GM12878 (cell line): ENCODE measurements around the gene OPRM1. TPM values are rescaled to one million over a fixed set of nuclear protein-coding genes. Genes with fewer than 3 reads are reported as not detected.

Source experiments
- ATAC-seq: fragments of 200-7000 bp; cut with Tn5 transposase; 3 replicates; pipeline ENCODE4 v1.9.1; 2020; ENCODE audit warnings: mild to moderate bottlenecking, moderate library complexity
- BruUV-seq: library from RNA; stranded (reverse); fragments of 400-500 nt; replicated peaks from 2 replicates; lab custom pipeline; 2021; lab: Mats Ljungman, UMichigan
- CTCF ChIA-PET: fragments of 300-600 bp; sonication (Branson Sonifier 250); formaldehyde crosslinking; extraction: SDS; loops from one replicate; lab custom pipeline; 2021; ENCODE audit warnings: inconsistent platforms; lab: Yijun Ruan, JAX
- POLR2A ChIA-PET: fragments of 350-600 bp; formaldehyde crosslinking; extraction: SDS; loops from one replicate; lab custom pipeline; 2021; ENCODE audit warnings: inconsistent platforms; lab: Charles Lee
- RAD21 ChIA-PET: fragments of 300-600 bp; sonication (Branson Sonifier 250); formaldehyde crosslinking; loops from one replicate; lab custom pipeline; 2023; ENCODE audit warnings: antibody characterized with exemption; ENCODE audit not compliant: unreplicated experiment; lab: Charles Lee
- SMC1A ChIA-PET: fragments of 300-600 bp; sonication (Branson Sonifier 250); formaldehyde crosslinking; loops from one replicate; lab custom pipeline; 2023; ENCODE audit not compliant: unreplicated experiment, uncharacterized antibody; lab: Charles Lee
- DNase-seq: peaks from one replicate; pipeline ENCODE4 v3.0.0-alpha.2; 2011; ENCODE audit warnings: low read depth, low spot score
- FAIRE-seq: peaks from 3 replicates; lab custom pipeline; 2011; peaks lifted over from hg19 to GRCh38; lab: Jason Lieb, UNC
- H2AFZ ChIP-seq: 2 replicates; pipeline ENCODE4 v1.6.0; 2011; ENCODE audit warnings: low read depth, low read length, control low read depth; ENCODE audit not compliant: control insufficient read depth
- H3K27ac ChIP-seq: 2 replicates; pipeline ENCODE4 v1.5.1; 2011; ENCODE audit warnings: control low read depth; ENCODE audit not compliant: control insufficient read depth, insufficient read depth
- H3K27me3 ChIP-seq, 2 experiments: replicated peaks in 1 of 2; 2 replicates each; pipeline versions ENCODE4 v1.6.0 to v1.6.1; 2011; ENCODE audit warnings: low read length in 1 of 2; ENCODE audit not compliant: control insufficient read depth in 2 of 2, insufficient read depth in 2 of 2
- H3K36me3 ChIP-seq, 2 experiments: 2 replicates each; pipeline ENCODE4 v1.5.1; 2011; ENCODE audit warnings: low read length in 1 of 2; ENCODE audit not compliant: control insufficient read depth in 2 of 2, insufficient read depth in 2 of 2
- H3K4me1 ChIP-seq: 2 replicates; pipeline ENCODE4 v1.6.1; 2011; ENCODE audit warnings: mild to moderate bottlenecking, low read length, moderate library complexity, mixed read lengths; ENCODE audit not compliant: control insufficient read depth, insufficient read depth
- H3K4me2 ChIP-seq: 2 replicates; pipeline ENCODE4 v1.6.0; 2011; ENCODE audit warnings: control low read depth; ENCODE audit not compliant: control insufficient read depth, insufficient read depth
- H3K4me3 ChIP-seq: fragments of 200-600 bp; sonication (generic); 2 replicates; pipeline ENCODE4 v1.5.1; 2016
- H3K79me2 ChIP-seq: 2 replicates; pipeline ENCODE4 v1.6.0; 2011; ENCODE audit warnings: low read length; ENCODE audit not compliant: control insufficient read depth, insufficient read depth
- H3K9ac ChIP-seq: 2 replicates; pipeline ENCODE4 v1.8.0; 2011; ENCODE audit warnings: low read length, control low read depth, mixed read lengths; ENCODE audit not compliant: control insufficient read depth, insufficient read depth
- H3K9me3 ChIP-seq: replicated peaks from 3 replicates; pipeline ENCODE4 v1.5.1; 2011; ENCODE audit warnings: mild to moderate bottlenecking, low read length; ENCODE audit not compliant: control insufficient read depth, insufficient read depth
- H4K20me1 ChIP-seq: 2 replicates; pipeline ENCODE4 v1.6.0; 2011; ENCODE audit not compliant: control insufficient read depth, insufficient read depth
- EGR1 ChIP-seq, 2 experiments: IDR thresholded peaks; 1 replicate in 1 of 2; 2 replicates in 1 of 2; pipeline ENCODE4 v1.6.1; 2011 to 2012; ENCODE audit warnings: low read depth in 2 of 2, low read length in 2 of 2, borderline replicate concordance in 1 of 2, mild to moderate bottlenecking in 1 of 2, moderate library complexity in 1 of 2
- EZH2 ChIP-seq: IDR thresholded peaks from 2 replicates; pipeline ENCODE4 v1.6.1; 2012; ENCODE audit warnings: low read depth, mild to moderate bottlenecking, control low read depth, inconsistent platforms, low read length, borderline replicate concordance; ENCODE audit not compliant: control insufficient read depth
- HCFC1 ChIP-seq: fragments of 150-350 bp; IDR thresholded peaks from 2 replicates; pipeline ENCODE4 v1.6.1; 2014; ENCODE audit warnings: low read length
- HDAC6 ChIP-seq: fragments of 200-600 bp; sonication (generic); IDR thresholded peaks from one replicate; pipeline ENCODE4 v1.8.0; 2017; ENCODE audit warnings: antibody characterized with exemption; ENCODE audit not compliant: unreplicated experiment
- MEF2A ChIP-seq: IDR thresholded peaks from 2 replicates; pipeline ENCODE4 v1.6.1; 2011; ENCODE audit warnings: low read depth, mild to moderate bottlenecking, low read length, moderate library complexity; ENCODE audit not compliant: insufficient read depth
- NFXL1 ChIP-seq: fragments of 450-650 bp; IDR thresholded peaks from 2 replicates; pipeline ENCODE4 v1.6.1; 2017; ENCODE audit warnings: antibody characterized with exemption, mild to moderate bottlenecking, borderline replicate concordance
- POU2F2 ChIP-seq: IDR thresholded peaks from 3 replicates; pipeline ENCODE4 v1.6.1; 2011; ENCODE audit warnings: low read depth, mild to moderate bottlenecking, low read length, borderline replicate concordance
- RAD21 ChIP-seq: IDR thresholded peaks from 2 replicates; pipeline ENCODE4 v1.6.1; 2011; ENCODE audit warnings: mild to moderate bottlenecking, low read depth, low read length, moderate library complexity; ENCODE audit not compliant: insufficient read depth
- STAT1 ChIP-seq: fragments of 450-650 bp; conservative IDR thresholded peaks from 2 replicates; pipeline ENCODE4 v1.6.1; 2014; ENCODE audit warnings: antibody characterized with exemption, mild to moderate bottlenecking
- ZNF274 ChIP-seq: IDR thresholded peaks from one replicate; pipeline ENCODE4 v1.8.0; 2011; ENCODE audit not compliant: insufficient read length, insufficient read depth
- whole genome bisulfite sequencing: methylation state at CpG from one replicate; pipeline ENCODE4 v1.1.6; 2016; ENCODE audit warnings: low lambda C conversion rate; ENCODE audit not compliant: insufficient replicate concordance, insufficient coverage; ENCODE audit errors: missing lambda C conversion rate; 5-methylcytosine and 5-hydroxymethylcytosine counted together
- in situ Hi-C: fragments of 300-500 bp; cut with MboI; formaldehyde crosslinking; loops from 9 replicates; pipeline ENCODE4 v1.14.3; 2018; ENCODE audit warnings: mixed read lengths
- intact Hi-C: fragments of 100-400 bp; cut with micrococcal nuclease; formaldehyde crosslinking; loops from one replicate; pipeline ENCODE4 v1.14.2; 2022; ENCODE audit not compliant: unreplicated experiment
- polyA plus RNA-seq, 11 experiments: library from polyadenylated mRNA; depleted of rRNA in 4 of 11; unstranded in 6 of 11; stranded (reverse) in 5 of 11; fragments of >200 nt; fragmentation: Nextera tagmentation in 4 of 11; fragmentation: Illumina TruSeq in 1 of 11; extraction: Ambion mirVana in 4 of 11; extraction: Trizol in 1 of 11; gene quantifications; 1 replicate in 1 of 11; 2 replicates in 10 of 11; pipeline versions ENCODE4 v1.2.1 to v1.2.3, GENCODE V29; 2011 to 2016; ENCODE audit warnings: inconsistent platforms in 2 of 11, missing spikeins in 2 of 11, low read depth in 1 of 11
- total RNA-seq, 4 experiments: library from RNA; depleted of rRNA in 3 of 4; stranded (reverse); fragments of >200 nt in 3 of 4; fragmentation: Illumina TruSeq in 1 of 4; extraction: Trizol in 1 of 4; gene quantifications; 2 replicates each; pipeline versions ENCODE4 v1.2.1 to v1.2.3, GENCODE V29; 2013 to 2021
- TF ChIP-seq, protein P1 (sequence below): fragments of 450-650 bp; IDR thresholded peaks from 2 replicates; pipeline ENCODE4 v1.6.1; 2016; ENCODE audit warnings: mild to moderate bottlenecking, moderate library complexity, borderline replicate concordance
- TF ChIP-seq, protein P2 (sequence below), 3 experiments: IDR thresholded peaks in 2 of 3; conservative IDR thresholded peaks in 1 of 3; 2 replicates each; pipeline ENCODE4 v1.5.1; 2011; ENCODE audit warnings: low read depth in 3 of 3, low read length in 3 of 3, mild to moderate bottlenecking in 3 of 3, control low read depth in 2 of 3, moderate library complexity in 2 of 3, inconsistent platforms in 1 of 3, mixed read lengths in 1 of 3; ENCODE audit not compliant: control insufficient read depth in 2 of 3, insufficient read depth in 1 of 3; ENCODE audit errors: extremely low read depth in 1 of 3
- TF ChIP-seq, protein P3 (sequence below): fragments of 450-650 bp; IDR thresholded peaks from 2 replicates; pipeline ENCODE4 v1.6.1; 2017; ENCODE audit warnings: mild to moderate bottlenecking, moderate library complexity

Gene OPRM1
- total and polyA plus RNA-seq, 10 of the 15 experiments (the other 5 are each of a cell fraction or from before 2014, with no cell fraction given): not detected

DNA sequence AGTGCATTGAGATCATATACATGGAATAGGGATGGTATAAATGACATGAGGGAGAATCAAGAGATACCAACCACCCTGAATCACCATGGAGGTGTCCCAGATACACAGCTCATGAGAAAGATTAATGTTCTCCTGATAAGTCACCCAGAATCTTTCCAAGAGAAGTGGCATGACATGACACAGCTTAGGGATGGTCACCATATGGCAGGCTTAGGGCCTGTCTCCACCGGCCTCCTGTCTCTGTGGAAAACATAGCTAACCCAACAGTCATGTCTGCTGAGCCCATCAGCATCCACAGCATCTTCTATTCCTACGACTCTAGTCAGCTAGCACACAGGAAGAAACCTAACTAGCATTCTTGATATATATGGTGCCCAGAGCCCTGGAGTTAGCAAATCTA lies 184.3 kb downstream of the OPRM1 start:
- WGBS: 44% methylated on average over 2 of the region's 2 CpGs
- intact Hi-C loops: no loop called here
- H3K36me3 ChIP-seq: peaks cover 3 to 14% of the 10 kb centered on the region in 2 experiments; a peak in 2 of 4 replicates
- H3K9ac ChIP-seq: no peak overlapping the region
- H3K27ac ChIP-seq: no peak overlapping the region
- BruUV-seq: no TSS peak
- SMC1A ChIA-PET: interaction anchor here (0.6 to 2.2 kb wide), 12 partner anchors 10 to 405 kb away, joined by 3 to 8 read pairs (median 4); no protein-coding TSS in a partner anchor
- FAIRE-seq (no peak), ATAC-seq (no peak), DNase-seq (no peak)
- peaks cover 10% of the 10 kb centered on the region for H3K79me2 ChIP-seq
- POLR2A ChIA-PET: interaction anchor here (0.6 kb wide), 1 partner anchor 23 kb away, joined by 6 read pairs; no protein-coding TSS in a partner anchor
- H4K20me1 ChIP-seq: no peaks in the 10 kb centered on the region
- H3K27me3 ChIP-seq: no peaks in the 10 kb centered on the region; a peak in 1 of 4 replicates
- in situ Hi-C loops: no loop called here
- no peaks in the 10 kb centered on the region for H3K4me1 ChIP-seq
- H2AFZ ChIP-seq: no peak overlapping the region
- CTCF ChIA-PET: interaction anchor here (0.9 to 3.8 kb wide), 6 partner anchors 15 to 57 kb away, joined by 3 to 25 read pairs (median 4); no protein-coding TSS in a partner anchor
- H3K9me3 ChIP-seq: no peaks in the 10 kb centered on the region; the same call in 1 of the 3 replicates
- H3K4me2 ChIP-seq: no peak overlapping the region
- H3K4me3 ChIP-seq: no peak overlapping the region
- RAD21 ChIA-PET: interaction anchor here (1.2 to 1.4 kb wide), 3 partner anchors 21 to 65 kb away, joined by 3 to 4 read pairs (median 3); no protein-coding TSS in a partner anchor
- TF ChIP-seq POU2F2 (no peak), EGR1 (IDR thresholded peaks at IDR 0.05; ENCODE audit: borderline replicate concordance in 1 of 2, low read depth in 2 of 2, low read length in 2 of 2) (no peak), HCFC1 (no peak), NFXL1 (no peak), ZNF274 (no peak), STAT1 (no peak), HDAC6 (no peak), EZH2 (no peak), MEF2A (no peak), RAD21 (no peak)
- TF ChIP-seq, protein P1, sequence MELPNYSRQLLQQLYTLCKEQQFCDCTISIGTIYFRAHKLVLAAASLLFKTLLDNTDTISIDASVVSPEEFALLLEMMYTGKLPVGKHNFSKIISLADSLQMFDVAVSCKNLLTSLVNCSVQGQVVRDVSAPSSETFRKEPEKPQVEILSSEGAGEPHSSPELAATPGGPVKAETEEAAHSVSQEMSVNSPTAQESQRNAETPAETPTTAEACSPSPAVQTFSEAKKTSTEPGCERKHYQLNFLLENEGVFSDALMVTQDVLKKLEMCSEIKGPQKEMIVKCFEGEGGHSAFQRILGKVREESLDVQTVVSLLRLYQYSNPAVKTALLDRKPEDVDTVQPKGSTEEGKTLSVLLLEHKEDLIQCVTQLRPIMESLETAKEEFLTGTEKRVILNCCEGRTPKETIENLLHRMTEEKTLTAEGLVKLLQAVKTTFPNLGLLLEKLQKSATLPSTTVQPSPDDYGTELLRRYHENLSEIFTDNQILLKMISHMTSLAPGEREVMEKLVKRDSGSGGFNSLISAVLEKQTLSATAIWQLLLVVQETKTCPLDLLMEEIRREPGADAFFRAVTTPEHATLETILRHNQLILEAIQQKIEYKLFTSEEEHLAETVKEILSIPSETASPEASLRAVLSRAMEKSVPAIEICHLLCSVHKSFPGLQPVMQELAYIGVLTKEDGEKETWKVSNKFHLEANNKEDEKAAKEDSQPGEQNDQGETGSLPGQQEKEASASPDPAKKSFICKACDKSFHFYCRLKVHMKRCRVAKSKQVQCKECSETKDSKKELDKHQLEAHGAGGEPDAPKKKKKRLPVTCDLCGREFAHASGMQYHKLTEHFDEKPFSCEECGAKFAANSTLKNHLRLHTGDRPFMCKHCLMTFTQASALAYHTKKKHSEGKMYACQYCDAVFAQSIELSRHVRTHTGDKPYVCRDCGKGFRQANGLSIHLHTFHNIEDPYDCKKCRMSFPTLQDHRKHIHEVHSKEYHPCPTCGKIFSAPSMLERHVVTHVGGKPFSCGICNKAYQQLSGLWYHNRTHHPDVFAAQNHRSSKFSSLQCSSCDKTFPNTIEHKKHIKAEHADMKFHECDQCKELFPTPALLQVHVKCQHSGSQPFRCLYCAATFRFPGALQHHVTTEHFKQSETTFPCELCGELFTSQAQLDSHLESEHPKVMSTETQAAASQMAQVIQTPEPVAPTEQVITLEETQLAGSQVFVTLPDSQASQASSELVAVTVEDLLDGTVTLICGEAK: no peak
- TF ChIP-seq, protein P2, sequence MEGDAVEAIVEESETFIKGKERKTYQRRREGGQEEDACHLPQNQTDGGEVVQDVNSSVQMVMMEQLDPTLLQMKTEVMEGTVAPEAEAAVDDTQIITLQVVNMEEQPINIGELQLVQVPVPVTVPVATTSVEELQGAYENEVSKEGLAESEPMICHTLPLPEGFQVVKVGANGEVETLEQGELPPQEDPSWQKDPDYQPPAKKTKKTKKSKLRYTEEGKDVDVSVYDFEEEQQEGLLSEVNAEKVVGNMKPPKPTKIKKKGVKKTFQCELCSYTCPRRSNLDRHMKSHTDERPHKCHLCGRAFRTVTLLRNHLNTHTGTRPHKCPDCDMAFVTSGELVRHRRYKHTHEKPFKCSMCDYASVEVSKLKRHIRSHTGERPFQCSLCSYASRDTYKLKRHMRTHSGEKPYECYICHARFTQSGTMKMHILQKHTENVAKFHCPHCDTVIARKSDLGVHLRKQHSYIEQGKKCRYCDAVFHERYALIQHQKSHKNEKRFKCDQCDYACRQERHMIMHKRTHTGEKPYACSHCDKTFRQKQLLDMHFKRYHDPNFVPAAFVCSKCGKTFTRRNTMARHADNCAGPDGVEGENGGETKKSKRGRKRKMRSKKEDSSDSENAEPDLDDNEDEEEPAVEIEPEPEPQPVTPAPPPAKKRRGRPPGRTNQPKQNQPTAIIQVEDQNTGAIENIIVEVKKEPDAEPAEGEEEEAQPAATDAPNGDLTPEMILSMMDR (IDR thresholded peaks at IDR 0.05 in 2 of 3, conservative IDR thresholded peaks at IDR 0.05 in 1 of 3; ENCODE audit: control insufficient read depth in 2 of 3, extremely low read depth in 1 of 3, insufficient read depth in 1 of 3, low read depth in 3 of 3, low read length in 3 of 3): no peak
- TF ChIP-seq, protein P3, sequence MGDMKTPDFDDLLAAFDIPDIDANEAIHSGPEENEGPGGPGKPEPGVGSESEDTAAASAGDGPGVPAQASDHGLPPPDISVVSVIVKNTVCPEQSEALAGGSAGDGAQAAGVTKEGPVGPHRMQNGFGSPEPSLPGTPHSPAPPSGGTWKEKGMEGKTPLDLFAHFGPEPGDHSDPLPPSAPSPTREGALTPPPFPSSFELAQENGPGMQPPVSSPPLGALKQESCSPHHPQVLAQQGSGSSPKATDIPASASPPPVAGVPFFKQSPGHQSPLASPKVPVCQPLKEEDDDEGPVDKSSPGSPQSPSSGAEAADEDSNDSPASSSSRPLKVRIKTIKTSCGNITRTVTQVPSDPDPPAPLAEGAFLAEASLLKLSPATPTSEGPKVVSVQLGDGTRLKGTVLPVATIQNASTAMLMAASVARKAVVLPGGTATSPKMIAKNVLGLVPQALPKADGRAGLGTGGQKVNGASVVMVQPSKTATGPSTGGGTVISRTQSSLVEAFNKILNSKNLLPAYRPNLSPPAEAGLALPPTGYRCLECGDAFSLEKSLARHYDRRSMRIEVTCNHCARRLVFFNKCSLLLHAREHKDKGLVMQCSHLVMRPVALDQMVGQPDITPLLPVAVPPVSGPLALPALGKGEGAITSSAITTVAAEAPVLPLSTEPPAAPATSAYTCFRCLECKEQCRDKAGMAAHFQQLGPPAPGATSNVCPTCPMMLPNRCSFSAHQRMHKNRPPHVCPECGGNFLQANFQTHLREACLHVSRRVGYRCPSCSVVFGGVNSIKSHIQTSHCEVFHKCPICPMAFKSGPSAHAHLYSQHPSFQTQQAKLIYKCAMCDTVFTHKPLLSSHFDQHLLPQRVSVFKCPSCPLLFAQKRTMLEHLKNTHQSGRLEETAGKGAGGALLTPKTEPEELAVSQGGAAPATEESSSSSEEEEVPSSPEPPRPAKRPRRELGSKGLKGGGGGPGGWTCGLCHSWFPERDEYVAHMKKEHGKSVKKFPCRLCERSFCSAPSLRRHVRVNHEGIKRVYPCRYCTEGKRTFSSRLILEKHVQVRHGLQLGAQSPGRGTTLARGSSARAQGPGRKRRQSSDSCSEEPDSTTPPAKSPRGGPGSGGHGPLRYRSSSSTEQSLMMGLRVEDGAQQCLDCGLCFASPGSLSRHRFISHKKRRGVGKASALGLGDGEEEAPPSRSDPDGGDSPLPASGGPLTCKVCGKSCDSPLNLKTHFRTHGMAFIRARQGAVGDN: no peak
